Measurements from ENCODE around the gene LHX5.
A peak's percentile ranks its signal among the peaks of the same experiment; 100 is the strongest.

Gene LHX5

DNA sequence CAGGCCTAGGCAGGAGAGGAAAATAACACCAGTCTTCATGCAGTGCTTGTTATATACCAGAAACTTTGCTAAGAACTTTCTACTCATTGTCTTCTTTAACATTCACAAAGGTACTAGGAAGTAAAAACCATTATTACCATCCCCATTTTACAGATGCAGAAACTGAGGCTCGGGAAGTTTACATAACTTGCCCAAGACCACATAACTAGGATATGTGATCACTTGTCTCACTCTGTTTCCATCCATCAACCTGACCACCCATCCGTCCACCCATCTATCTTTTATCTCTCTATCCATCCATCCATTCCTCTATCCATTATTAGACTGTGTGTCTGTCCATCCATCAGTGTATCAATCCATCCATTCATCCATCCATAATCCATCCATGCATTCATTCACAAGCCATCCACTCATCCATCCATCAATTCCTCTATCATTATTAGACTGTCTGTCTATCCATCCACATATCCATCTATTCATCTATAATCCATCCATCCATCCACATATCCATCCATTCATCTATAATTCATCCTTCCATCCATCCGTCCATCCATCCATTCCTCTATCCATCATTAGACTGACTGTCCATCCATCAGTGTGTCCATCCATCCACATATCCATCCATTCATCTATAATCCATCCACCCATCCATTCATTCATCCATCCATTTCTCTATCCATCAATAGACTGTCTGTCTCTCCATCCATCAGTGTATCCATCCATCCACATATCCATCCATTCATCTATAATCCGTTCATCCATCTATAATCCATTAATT lies 33.0 kb downstream of the LHX5 start:
- no peak for DNase-seq

DNA sequence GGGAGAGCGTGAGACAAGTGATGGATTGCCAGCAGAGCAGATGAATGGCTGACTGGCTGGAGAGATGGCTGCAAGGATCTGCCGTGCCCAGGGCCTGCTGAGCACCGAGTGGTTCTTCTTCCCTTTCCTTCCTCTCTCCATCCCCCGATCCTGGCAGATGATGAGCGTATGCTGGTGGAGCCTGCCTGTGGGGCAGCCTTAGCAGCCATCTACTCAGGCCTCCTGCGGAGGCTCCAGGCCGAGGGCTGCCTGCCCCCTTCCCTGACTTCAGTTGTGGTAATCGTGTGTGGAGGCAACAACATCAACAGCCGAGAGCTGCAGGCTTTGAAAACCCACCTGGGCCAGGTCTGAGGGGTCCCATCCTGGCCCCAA lies 34.0 kb downstream of the LHX5 start:
- DNase-seq: no peak

GRCh38 chr12:113436993-113437728 lies 34.5 kb downstream of the LHX5 start:
- DNase-seq: no peak

GRCh38 chr12:113436586-113436985 lies 35.1 kb downstream of the LHX5 start:
- no peak for DNase-seq

DNA sequence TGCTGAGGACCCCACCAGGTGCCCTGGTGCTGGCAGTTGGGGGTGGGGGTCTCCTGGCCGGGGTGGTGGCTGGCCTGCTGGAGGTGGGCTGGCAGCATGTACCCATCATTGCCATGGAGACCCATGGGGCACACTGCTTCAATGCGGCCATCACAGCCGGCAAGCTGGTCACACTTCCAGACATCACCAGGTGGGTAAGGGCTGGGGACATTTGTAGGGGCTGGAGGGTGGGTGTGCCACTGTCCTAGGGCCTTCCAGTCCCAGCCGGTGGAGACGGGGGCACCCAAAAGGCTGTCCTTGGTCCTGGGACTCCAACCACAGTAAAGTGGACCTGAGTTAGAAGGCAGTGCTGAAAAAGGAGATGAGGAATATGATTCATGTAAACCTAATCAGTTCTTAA lies 36.3 kb downstream of the LHX5 start:
- DNase-seq: no peak

DNA sequence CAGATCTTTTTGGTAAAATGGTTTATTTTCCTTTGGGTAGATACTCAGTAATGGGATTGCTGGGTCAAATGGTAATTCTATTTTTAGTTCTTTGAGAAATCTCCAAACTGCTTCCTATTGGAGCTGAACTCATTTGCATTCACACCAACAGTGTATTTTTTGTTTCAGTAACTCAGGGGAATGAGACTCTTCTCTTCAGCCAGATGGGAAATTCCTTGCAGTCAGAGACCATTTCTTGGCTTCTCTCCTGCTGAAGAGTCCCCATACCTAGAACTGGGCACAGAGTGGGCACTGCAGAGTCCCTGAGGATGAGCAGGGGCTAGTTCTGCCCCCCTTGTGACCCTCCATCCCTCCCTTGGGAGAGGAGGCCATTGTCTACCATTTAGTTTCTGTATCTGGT lies 38.7 kb downstream of the LHX5 start:
- no peak for DNase-seq

DNA sequence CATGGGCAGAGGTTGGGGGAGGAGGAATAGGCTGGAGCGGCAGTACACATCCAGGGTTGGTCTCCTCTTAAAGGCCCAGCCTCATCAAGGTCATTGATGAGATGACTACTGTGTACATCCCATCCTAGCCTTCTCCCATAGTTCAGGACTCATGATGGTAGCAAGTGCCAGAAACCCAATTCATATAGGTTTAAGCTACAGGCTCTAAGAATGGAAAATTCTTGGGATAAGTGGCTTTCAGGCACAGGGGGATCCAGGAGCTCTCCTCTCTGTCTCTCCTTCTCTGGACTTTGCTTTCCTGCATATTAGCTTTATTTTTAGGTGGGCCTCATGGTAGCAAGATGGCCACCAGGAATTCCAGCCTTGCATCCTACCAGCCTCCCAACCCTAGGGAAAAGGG lies 43.2 kb downstream of the LHX5 start:
- no peak for DNase-seq

DNA sequence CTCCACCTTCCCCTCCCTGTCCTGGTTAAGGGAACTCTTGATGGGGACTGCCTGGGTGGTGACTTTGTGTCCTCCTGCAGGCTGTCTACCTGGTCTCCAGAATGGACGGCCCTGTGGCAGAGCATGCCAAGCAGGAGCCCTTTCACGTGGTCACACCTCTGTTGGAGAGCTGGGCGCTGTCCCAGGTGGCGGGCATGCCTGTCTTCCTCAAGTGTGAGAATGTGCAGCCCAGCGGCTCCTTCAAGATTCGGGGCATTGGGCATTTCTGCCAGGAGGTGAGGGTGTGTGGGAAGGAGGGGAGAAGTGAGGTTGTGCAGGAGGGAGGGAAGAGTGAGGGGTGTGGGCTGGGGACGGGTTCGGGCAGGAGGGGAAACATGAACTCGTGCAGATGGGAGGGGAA lies 43.8 kb downstream of the LHX5 start:
- no peak for DNase-seq

GRCh38 chr12:113425960-113426453 lies 45.7 kb downstream of the LHX5 start:
- peak; percentile 23 for DNase-seq

GRCh38 chr12:113424915-113425823 lies 46.5 kb downstream of the LHX5 start:
- peak; percentile 62 for DNase-seq

DNA sequence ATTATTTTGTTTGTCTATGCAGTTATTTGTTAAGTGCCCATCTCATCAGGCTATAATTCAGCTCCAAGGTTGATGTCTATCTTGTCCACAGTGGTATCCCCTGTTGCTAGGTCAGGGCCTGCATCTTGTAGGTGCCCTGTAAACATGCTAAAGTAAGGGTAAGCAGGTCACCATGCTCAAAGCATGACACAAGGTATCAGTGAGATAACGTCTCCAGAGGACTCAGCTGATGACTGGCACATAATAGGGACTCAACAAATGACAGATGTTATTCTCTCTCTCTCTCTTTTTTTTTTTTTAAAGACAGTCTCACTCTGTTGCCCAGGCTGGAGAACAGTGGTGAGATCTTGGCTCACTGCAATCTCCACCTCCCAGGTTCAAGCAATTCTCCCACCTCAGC lies 47.2 kb downstream of the LHX5 start:
- no peak for DNase-seq

- DNase-seq: no peak
Observed at GRCh38 chr12:113422886-113423669, 48.6 kb downstream of the LHX5 start.

- peak; percentile 66 for DNase-seq
Observed at GRCh38 chr12:113422030-113422885, 49.4 kb downstream of the LHX5 start, which contains the start of gene SDSL. Gene SDSL, plus strand, starts transcription at chr12:113422380. Its CDS starts 5,603 bp downstream, at chr12:113427983.

- no peak for DNase-seq
Observed at GRCh38 chr12:113420996-113421595, 50.6 kb downstream of the LHX5 start.

DNA sequence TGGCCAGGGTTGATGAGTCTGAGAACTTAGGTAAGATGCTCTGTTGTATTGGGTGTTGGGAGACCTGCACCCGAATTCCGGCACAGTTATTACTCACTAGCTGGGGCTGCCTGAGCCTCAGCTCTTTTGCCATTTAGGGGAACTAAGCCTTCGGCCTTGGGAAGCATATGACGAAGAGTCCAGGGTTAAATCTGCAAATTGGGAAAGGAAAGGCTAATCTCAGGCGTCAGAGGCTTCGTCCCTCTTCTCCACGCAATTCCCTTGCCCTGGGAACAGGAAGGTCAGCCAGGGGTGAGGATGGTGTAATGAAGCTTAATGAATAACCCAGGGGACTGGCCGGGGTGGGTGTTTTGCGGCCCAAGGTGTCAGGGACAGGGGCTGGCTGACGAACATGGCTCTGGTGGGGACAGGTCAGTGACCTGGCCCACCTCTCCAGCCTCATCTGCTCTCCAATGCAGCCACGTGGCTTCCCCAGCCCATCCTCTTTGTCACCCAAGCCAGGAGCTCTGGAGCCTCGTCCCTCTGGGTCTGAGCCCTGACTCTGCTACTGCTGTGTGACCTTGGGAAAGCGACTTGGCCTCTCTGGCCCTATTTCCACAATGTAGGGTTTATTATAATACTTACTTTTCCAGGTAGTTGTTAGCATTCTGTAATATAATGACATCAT lies 53.3 kb downstream of the LHX5 start:
- no peak for DNase-seq

GRCh38 chr12:113416091-113416754 lies 55.4 kb downstream of the LHX5 start:
- DNase-seq: no peak

- DNase-seq: no peak
Observed at GRCh38 chr12:113414519-113415038, 57.1 kb downstream of the LHX5 start.

GRCh38 chr12:113413488-113413939 lies 58.2 kb downstream of the LHX5 start:
- no peak for DNase-seq

Measured in activated CD4-positive, alpha-beta T cell treated with anti-CD3 and anti-CD28 coated beads, Interleukin-2, Interleukin-6, amounts not matched to agents 100 ng/mL and 50 ng/mL, durations not matched to agents 16 hours and 8 hours (primary cell).